Measurements from ENCODE around the gene CYBA.

CYBA gene

GRCh38 chr16:88626646-88627045 lies 24.2 kb downstream of the CYBA start:
- Histone ChIP-seq H3K36me3 (replicated peaks) (peaks cover 73% of the 10 kb centered on the region), H3K4me3 (ENCODE audit: low read depth, low read length) (no peak overlapping the region), H3K27me3 (replicated peaks) (no peaks in the 10 kb centered on the region), H3K27ac (no peak overlapping the region)
- no peak for TF ChIP-seq CTCF (IDR thresholded peaks at IDR 0.05; ENCODE audit: low read depth, low read length, missing control alignments)
- in situ Hi-C loops (cut with HindIII; ENCODE audit: low pct_ligation_motif_present, low sequenced_read_pairs) = no loop called here
- DNase-seq = no peak

DNA sequence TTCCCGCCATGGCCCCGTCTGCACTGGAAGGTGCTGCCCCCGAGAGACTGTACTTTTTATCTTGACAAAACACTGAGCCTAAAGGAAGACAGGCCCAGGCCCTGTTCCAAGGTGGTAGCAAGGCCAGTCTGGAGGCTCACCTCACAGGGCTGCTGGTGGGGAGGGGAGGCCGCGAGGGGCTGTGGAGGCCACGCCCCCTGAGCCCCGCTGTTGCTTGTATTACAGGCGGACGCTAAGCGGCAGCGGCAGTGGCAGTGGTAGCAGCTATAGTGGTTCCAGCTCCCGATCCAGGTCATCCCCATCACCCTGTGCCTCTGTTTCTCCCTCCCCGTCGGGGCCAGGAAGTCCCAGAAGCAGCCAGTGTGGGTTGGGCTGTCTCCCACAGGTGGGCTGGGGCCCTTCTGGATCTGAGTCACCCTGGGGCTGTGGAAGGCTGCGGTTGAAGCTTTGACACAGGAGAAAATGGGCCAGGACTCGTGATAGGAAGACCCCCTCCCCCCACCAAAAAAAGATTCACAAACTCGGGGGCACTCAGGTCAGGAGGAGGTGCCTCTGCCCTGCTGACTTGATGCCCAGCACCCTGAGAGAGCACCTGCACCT lies 25.8 kb downstream of the CYBA start:
- Histone ChIP-seq H3K27ac (no peak overlapping the region), H3K4me3 (ENCODE audit: low read depth, low read length) (no peak overlapping the region), H3K27me3 (replicated peaks) (no peaks in the 10 kb centered on the region), H3K36me3 (replicated peaks) (peaks cover 62% of the 10 kb centered on the region)
- TF ChIP-seq CTCF (IDR thresholded peaks at IDR 0.05; ENCODE audit: low read depth, low read length, missing control alignments) = no peak
- in situ Hi-C loops (cut with HindIII; ENCODE audit: low pct_ligation_motif_present, low sequenced_read_pairs) = no loop called here
- DNase-seq = no peak

DNA sequence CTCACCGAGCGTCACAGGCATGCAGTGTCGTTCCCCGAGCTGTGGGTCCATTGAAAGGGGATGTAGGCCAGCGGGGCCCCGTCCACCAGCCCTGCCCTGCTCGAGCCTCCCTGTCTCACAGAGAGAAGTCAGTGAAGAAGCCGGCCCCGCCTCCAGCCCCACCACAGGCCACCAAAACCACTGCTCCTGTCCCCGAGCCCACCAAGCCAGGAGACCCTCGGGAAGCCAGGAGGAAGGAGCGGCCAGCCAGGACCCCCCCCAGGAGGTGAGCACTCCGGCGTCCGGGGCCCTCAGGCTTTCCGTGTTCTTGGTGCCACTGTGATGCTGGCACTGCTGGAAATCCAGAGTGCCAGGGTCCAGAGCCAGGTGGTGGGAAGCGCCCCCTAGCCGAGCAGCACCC lies 26.4 kb downstream of the CYBA start:
- no peak for DNase-seq
- Histone ChIP-seq H3K4me3 (ENCODE audit: low read depth, low read length) (no peak overlapping the region), H3K36me3 (replicated peaks) (peaks cover 59% of the 10 kb centered on the region), H3K27ac (no peak overlapping the region), H3K27me3 (replicated peaks) (no peaks in the 10 kb centered on the region)
- no peak for TF ChIP-seq CTCF (IDR thresholded peaks at IDR 0.05; ENCODE audit: low read depth, low read length, missing control alignments)
- in situ Hi-C loops (cut with HindIII; ENCODE audit: low pct_ligation_motif_present, low sequenced_read_pairs) = no loop called here

DNA sequence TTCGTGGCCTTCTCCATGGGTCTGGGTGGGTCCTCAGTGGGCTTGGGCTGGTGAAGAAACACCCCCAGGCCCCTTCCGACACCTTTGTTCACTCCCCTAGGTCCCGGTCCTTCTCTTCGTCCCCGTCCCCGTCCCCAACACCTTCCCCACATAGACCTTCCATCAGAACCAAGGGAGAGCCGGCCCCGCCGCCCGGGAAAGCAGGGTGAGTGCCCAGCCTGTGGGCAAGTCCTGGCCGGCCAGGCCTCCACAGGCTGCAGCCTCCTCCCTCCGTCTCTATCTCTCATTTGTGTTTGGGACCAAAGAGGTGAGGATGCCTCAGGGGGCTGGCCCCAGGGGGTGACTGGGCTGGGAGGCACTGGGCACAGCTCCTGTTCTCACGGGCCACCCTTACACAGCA lies 27.0 kb downstream of the CYBA start:
- no peak overlapping the region for H3K4me3 ChIP-seq (ENCODE audit: low read depth, low read length)
- no peak for TF ChIP-seq CTCF (IDR thresholded peaks at IDR 0.05; ENCODE audit: low read depth, low read length, missing control alignments)
- no peak overlapping the region for H3K27ac ChIP-seq
- no peak for DNase-seq
- H3K36me3 ChIP-seq (replicated peaks) = peaks cover 56% of the 10 kb centered on the region
- no peaks in the 10 kb centered on the region for H3K27me3 ChIP-seq (replicated peaks)
- in situ Hi-C loops (cut with HindIII; ENCODE audit: low pct_ligation_motif_present, low sequenced_read_pairs) = no loop called here

DNA sequence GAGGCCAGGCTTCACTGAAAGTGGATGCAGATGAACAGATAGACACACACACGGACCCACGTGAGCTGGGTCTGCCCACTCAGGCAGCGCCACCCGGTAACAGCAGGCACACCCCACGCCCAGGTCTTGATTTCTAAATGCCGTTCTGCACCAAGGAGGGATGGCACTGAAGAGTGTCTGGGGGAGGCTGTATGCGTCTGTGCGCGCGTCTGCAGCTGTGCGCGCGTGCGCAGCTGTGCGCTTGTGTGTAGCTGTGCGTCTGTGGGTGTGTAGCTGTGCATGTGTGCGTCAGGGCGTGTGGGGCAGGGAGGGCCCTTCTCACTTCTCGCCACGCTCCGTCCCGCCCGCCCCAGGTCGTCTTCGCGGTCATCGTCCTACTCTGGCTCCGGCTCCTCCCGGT lies 28.0 kb downstream of the CYBA start:
- Histone ChIP-seq H3K27me3 (replicated peaks) (no peaks in the 10 kb centered on the region), H3K27ac (no peak overlapping the region), H3K4me3 (ENCODE audit: low read depth, low read length) (no peak overlapping the region), H3K36me3 (replicated peaks) (peaks cover 47% of the 10 kb centered on the region)
- DNase-seq = no peak
- in situ Hi-C loops (cut with HindIII; ENCODE audit: low pct_ligation_motif_present, low sequenced_read_pairs) = no loop called here
- no peak for TF ChIP-seq CTCF (IDR thresholded peaks at IDR 0.05; ENCODE audit: low read depth, low read length, missing control alignments)

DNA sequence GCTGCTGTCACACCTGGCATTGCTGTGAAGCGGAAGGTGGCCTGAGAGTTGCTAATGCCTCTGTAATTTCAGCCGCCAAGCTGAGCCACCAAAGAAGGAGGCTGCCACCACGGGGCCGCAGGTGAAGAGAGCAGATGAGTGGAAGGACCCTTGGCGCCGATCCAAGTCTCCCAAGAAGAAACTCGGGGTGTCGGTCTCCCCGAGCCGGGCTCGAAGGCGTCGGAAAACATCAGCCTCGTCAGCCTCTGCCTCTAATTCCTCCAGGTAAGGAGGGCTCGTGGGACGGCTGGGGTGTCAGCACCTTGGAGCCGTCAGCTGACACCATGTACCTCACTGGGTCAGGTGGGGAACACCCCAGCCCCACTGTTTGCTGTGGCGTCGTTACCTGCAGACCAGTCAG lies 28.7 kb downstream of the CYBA start:
- Histone ChIP-seq H3K36me3 (replicated peaks) (peaks cover 39% of the 10 kb centered on the region), H3K27ac (no peak overlapping the region)
- in situ Hi-C loops (cut with HindIII; ENCODE audit: low pct_ligation_motif_present, low sequenced_read_pairs) = no loop called here

More for the DNA sequence above, 28.7 kb downstream of the CYBA start:
- Histone ChIP-seq H3K27me3 (replicated peaks) (no peaks in the 10 kb centered on the region), H3K4me3 (ENCODE audit: low read depth, low read length) (no peak overlapping the region)
- TF ChIP-seq CTCF (IDR thresholded peaks at IDR 0.05; ENCODE audit: low read depth, low read length, missing control alignments) = no peak
- DNase-seq = no peak

All from brain microvascular endothelial cell (primary cell).